ENCODE data around the gene MLX.

MLX gene

DNA sequence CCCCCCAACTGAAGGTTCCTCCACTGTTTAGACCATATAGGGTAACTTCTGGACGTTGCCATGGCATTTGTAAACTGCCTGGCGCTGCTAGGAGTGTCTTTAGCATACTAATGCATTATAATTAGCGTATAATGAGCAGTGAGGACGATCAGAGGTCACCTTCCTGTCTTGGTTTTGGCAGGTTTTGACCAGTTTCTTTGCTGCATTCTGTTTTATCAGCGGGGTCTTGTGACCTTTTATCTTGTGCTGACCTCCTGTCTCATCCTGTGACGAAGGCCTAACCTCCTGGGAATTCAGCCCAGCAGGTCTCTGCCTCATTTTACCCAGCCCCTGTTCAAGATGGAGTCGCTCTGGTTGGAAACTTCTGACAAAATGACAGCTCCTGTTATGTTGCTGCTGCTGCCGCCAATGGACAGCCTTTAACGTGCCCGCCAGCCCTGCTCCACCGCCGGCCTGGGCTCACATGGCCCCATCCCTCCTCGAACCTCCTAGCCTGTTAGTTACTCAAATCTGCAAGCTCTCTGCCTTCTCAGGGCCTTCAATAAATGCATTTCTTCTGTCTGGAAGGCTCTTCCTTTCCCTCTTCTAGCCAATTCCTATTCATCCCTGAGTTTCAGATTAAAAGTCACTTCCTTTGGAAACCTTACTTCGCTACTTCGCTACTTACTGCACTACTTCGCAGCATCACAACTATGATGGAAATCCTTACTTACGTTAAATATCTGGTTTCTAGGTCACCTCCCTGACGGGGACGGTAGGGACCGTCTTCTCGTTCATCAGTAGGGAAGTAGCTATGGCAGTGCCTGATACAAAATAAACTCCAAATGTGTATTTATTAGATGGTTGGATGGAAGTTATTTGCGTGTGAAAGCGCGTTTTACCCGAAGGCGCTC, 31.5 kb upstream of the MLX start:
- peak overlapping the region; percentile 95 for H4K8ac ChIP-seq (ENCODE audit: low read depth, low read length)
- H3K27ac ChIP-seq (ENCODE audit: low read depth, low read length): no peak overlapping the region
- peaks cover 7 to 14% of the 10 kb centered on the region in 2 experiments for H3K4me1 ChIP-seq (ENCODE audit: control insufficient read depth in 1 of 2, insufficient read depth in 2 of 2, low read length in 2 of 2)
- no peaks in the 10 kb centered on the region for H3K9me3 ChIP-seq (ENCODE audit: insufficient read depth, low read depth, low read length)
- H2BK5ac ChIP-seq (ENCODE audit: low read depth, low read length, poor library complexity): no peak overlapping the region
- H2AFZ ChIP-seq (ENCODE audit: insufficient read depth, low read length, poor library complexity): peak overlapping the region; percentile 66
- H3K23ac ChIP-seq (ENCODE audit: low read length): no peak overlapping the region
- peaks cover 17% of the 10 kb centered on the region for H3K79me1 ChIP-seq (ENCODE audit: low read length)
- H3K14ac ChIP-seq (ENCODE audit: low read length): peak overlapping the region; percentile 6
- H2BK12ac ChIP-seq (ENCODE audit: low read length): no peak overlapping the region
- H3K18ac ChIP-seq (ENCODE audit: low read length): peak overlapping the region; percentile 35
- no peak for DNase-seq
- H3K36me3 ChIP-seq (ENCODE audit: control insufficient read depth in 1 of 2, insufficient read depth in 2 of 2, low read length in 2 of 2): peaks cover 8% of the 10 kb centered on the region in 2 experiments
- H3K79me2 ChIP-seq (ENCODE audit: control insufficient read depth, insufficient read depth, low read length, poor library complexity): peaks cover 4% of the 10 kb centered on the region
- peak overlapping the region; percentile 5 for H3K4ac ChIP-seq (ENCODE audit: low read depth, low read length)
- no peak overlapping the region for H2BK120ac ChIP-seq (ENCODE audit: insufficient read depth, low read length, poor library complexity)
- peak overlapping the region; percentile 95 for H4K91ac ChIP-seq (ENCODE audit: low read depth, low read length)
- H3K9ac ChIP-seq (ENCODE audit: low read length): peak overlapping the region; percentile 24
- no peaks in the 10 kb centered on the region for H3K27me3 ChIP-seq (ENCODE audit: insufficient read depth, low read length)
- H2AK5ac ChIP-seq (ENCODE audit: low read length): no peak overlapping the region
- peak overlapping the region; percentile 84 for H3K4me2 ChIP-seq (ENCODE audit: low read length)
- H4K12ac ChIP-seq (ENCODE audit: low read depth, low read length): peak overlapping the region; percentile 68
- no CpG with 5 or more reads among the region's 26 CpGs for WGBS (ENCODE audit: extremely low coverage, insufficient coverage, insufficient read length)
- H3K4me3 ChIP-seq (ENCODE audit: low read depth, low read length): peak overlapping the region; percentile 78

DNA sequence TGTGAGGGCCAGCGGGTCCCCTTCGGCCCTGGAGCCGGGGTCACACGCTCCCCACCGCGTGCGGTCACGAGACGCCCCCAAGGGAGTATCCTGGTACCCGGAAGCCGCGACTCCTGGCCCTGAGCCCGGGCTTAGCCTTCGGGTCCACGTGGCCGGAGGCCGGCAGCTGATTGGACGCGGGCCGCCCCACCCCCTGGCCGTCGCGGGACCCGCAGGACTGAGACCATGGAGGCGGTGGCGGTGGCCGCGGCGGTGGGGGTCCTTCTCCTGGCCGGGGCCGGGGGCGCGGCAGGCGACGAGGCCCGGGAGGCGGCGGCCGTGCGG, 30.9 kb upstream of the MLX start, which contains the start of gene NAGLU:
Gene NAGLU, plus strand, starts transcription at position 194 of the 324 bp plus-strand sequence. Its CDS starts 32 bp downstream, at position 226.
- peak within 1 kb of the TSS; percentile 81 for H2BK5ac ChIP-seq (ENCODE audit: low read depth, low read length, poor library complexity)
- peak within 1 kb of the TSS; percentile 96 for H3K14ac ChIP-seq (ENCODE audit: low read length)
- peak within 1 kb of the TSS; percentile 78 for H3K4me3 ChIP-seq (ENCODE audit: low read depth, low read length)
- H4K12ac ChIP-seq (ENCODE audit: low read depth, low read length): peak within 1 kb of the TSS; percentile 75
- H2AK5ac ChIP-seq (ENCODE audit: low read length): peak within 1 kb of the TSS; percentile 42
- peak within 1 kb of the TSS; percentile 21 for H2BK12ac ChIP-seq (ENCODE audit: low read length)
- peak within 1 kb of the TSS; percentile 60 for H3K9ac ChIP-seq (ENCODE audit: low read length)
- no peak within 1 kb of the TSS for H3K23ac ChIP-seq (ENCODE audit: low read length)
- H4K8ac ChIP-seq (ENCODE audit: low read depth, low read length): peak within 1 kb of the TSS; percentile 95
- DNase-seq: peak; percentile 90 to 92
- H4K91ac ChIP-seq (ENCODE audit: low read depth, low read length): peak within 1 kb of the TSS; percentile 95
- H3K18ac ChIP-seq (ENCODE audit: low read length): peak within 1 kb of the TSS; percentile 96
- peaks cover 16% of the 10 kb centered on the region for H3K79me1 ChIP-seq (ENCODE audit: low read length)
- peak within 1 kb of the TSS; percentile 66 for H2AFZ ChIP-seq (ENCODE audit: insufficient read depth, low read length, poor library complexity)
- peak within 1 kb of the TSS; percentile 79 for H3K27ac ChIP-seq (ENCODE audit: low read depth, low read length)
- H3K79me2 ChIP-seq (ENCODE audit: control insufficient read depth, insufficient read depth, low read length, poor library complexity): peaks cover 4% of the 10 kb centered on the region
- no CpG with 5 or more reads among the region's 40 CpGs for WGBS (ENCODE audit: extremely low coverage, insufficient coverage, insufficient read length)
- H3K4ac ChIP-seq (ENCODE audit: low read depth, low read length): peak within 1 kb of the TSS; percentile 51
- peak within 1 kb of the TSS; percentile 84 for H3K4me2 ChIP-seq (ENCODE audit: low read length)
- no peaks in the 10 kb centered on the region for H3K9me3 ChIP-seq (ENCODE audit: insufficient read depth, low read depth, low read length)
- no peaks in the 10 kb centered on the region for H3K27me3 ChIP-seq (ENCODE audit: insufficient read depth, low read length)
- H3K36me3 ChIP-seq (ENCODE audit: control insufficient read depth in 1 of 2, insufficient read depth in 2 of 2, low read length in 2 of 2): peaks cover 8 to 10% of the 10 kb centered on the region in 2 experiments
- H2BK120ac ChIP-seq (ENCODE audit: insufficient read depth, low read length, poor library complexity): peak within 1 kb of the TSS; percentile 26
- H3K4me1 ChIP-seq (ENCODE audit: control insufficient read depth in 1 of 2, insufficient read depth in 2 of 2, low read length in 2 of 2): peaks cover 8 to 16% of the 10 kb centered on the region in 2 experiments

DNA sequence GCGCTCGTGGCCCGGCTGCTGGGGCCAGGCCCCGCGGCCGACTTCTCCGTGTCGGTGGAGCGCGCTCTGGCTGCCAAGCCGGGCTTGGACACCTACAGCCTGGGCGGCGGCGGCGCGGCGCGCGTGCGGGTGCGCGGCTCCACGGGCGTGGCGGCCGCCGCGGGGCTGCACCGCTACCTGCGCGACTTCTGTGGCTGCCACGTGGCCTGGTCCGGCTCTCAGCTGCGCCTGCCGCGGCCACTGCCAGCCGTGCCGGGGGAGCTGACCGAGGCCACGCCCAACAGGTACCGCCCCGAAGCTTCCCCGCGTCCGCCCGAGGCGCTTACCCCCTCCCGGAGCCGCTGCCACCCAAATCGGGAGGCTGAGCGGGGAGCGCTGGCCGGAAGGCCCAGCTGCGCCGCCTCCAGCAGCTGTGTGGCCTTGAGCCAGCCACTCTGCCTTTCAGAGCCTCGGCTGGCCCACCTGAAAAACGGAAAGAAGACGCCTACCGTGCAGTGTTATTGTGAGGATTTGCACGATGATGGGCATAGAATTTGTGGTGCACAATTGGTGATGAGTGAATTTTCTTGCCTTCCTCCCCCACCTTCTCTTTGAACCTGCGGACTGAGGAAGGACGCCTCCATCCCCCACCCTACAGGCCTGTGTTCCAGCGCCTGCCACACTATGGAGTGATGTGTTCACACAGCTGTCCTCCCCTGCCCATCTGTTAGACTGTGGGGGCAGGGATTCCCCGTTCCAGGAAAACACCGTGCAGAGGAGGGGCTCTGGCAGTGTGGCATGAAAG, 30.3 kb upstream of the MLX start:
- H3K36me3 ChIP-seq (ENCODE audit: control insufficient read depth in 1 of 2, insufficient read depth in 2 of 2, low read length in 2 of 2): peaks cover 8 to 10% of the 10 kb centered on the region in 2 experiments
- H4K12ac ChIP-seq (ENCODE audit: low read depth, low read length): peak overlapping the region; percentile 75
- peak overlapping the region; percentile 84 for H3K4me2 ChIP-seq (ENCODE audit: low read length)
- H3K27me3 ChIP-seq (ENCODE audit: insufficient read depth, low read length): no peaks in the 10 kb centered on the region
- peak overlapping the region; percentile 26 for H2BK120ac ChIP-seq (ENCODE audit: insufficient read depth, low read length, poor library complexity)
- H3K4me1 ChIP-seq (ENCODE audit: control insufficient read depth in 1 of 2, insufficient read depth in 2 of 2, low read length in 2 of 2): peaks cover 12 to 19% of the 10 kb centered on the region in 2 experiments
- H3K79me2 ChIP-seq (ENCODE audit: control insufficient read depth, insufficient read depth, low read length, poor library complexity): peaks cover 4% of the 10 kb centered on the region
- H2BK12ac ChIP-seq (ENCODE audit: low read length): peak overlapping the region; percentile 21
- peaks cover 17% of the 10 kb centered on the region for H3K79me1 ChIP-seq (ENCODE audit: low read length)
- H2AK5ac ChIP-seq (ENCODE audit: low read length): peak overlapping the region; percentile 42
- H3K14ac ChIP-seq (ENCODE audit: low read length): peak overlapping the region; percentile 96
- no peaks in the 10 kb centered on the region for H3K9me3 ChIP-seq (ENCODE audit: insufficient read depth, low read depth, low read length)
- H3K9ac ChIP-seq (ENCODE audit: low read length): peak overlapping the region; percentile 60
- H2BK5ac ChIP-seq (ENCODE audit: low read depth, low read length, poor library complexity): peak overlapping the region; percentile 81
- peak overlapping the region; percentile 96 for H3K18ac ChIP-seq (ENCODE audit: low read length)
- H4K8ac ChIP-seq (ENCODE audit: low read depth, low read length): peak overlapping the region; percentile 91
- no peak overlapping the region for H3K23ac ChIP-seq (ENCODE audit: low read length)
- DNase-seq: peak; percentile 71 to 77
- peak overlapping the region; percentile 79 for H3K27ac ChIP-seq (ENCODE audit: low read depth, low read length)
- H4K91ac ChIP-seq (ENCODE audit: low read depth, low read length): peak overlapping the region; percentile 95
- no CpG with 5 or more reads among the region's 65 CpGs for whole genome bisulfite sequencing (ENCODE audit: extremely low coverage, insufficient coverage, insufficient read length)
- peak overlapping the region; percentile 51 for H3K4ac ChIP-seq (ENCODE audit: low read depth, low read length)
- peak overlapping the region; percentile 78 for H3K4me3 ChIP-seq (ENCODE audit: low read depth, low read length)
- H2AFZ ChIP-seq (ENCODE audit: insufficient read depth, low read length, poor library complexity): peak overlapping the region; percentile 33

DNA sequence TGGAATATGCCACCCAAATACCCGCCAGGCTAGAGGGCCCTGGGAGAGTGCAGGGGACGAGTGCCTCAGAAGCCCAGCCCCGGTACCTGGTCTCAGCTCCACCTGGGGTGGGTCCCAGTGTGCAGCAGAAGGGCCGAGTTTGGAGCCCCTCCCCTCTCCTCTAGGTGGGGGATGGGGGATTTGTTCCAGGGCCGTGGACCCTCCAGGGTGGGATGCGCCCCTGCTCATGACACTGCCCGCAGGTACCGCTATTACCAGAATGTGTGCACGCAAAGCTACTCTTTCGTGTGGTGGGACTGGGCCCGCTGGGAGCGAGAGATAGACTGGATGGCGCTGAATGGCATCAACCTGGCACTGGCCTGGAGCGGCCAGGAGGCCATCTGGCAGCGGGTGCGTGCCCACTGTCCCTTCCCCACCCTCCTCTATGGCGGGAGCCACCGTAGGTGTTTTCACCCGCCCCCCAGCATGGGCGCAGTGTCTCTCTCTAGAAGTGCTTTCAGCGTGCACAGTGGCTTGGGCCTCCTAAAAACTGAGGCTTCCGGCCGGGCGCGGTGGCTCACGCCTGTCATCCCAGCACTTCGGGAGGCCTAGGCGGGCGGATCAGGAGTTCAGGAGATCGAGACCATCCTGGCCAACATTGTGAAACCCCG, 29.6 kb upstream of the MLX start:
- Histone ChIP-seq H3K79me1 (ENCODE audit: low read length) (peaks cover 14% of the 10 kb centered on the region), H4K8ac (ENCODE audit: low read depth, low read length) (peak overlapping the region; percentile 91), H3K36me3 (ENCODE audit: control insufficient read depth in 1 of 2, insufficient read depth in 2 of 2, low read length in 2 of 2) (peaks cover 8 to 10% of the 10 kb centered on the region in 2 experiments), H3K4me2 (ENCODE audit: low read length) (peak overlapping the region; percentile 84), H2BK120ac (ENCODE audit: insufficient read depth, low read length, poor library complexity) (peak overlapping the region; percentile 26), H3K18ac (ENCODE audit: low read length) (peak overlapping the region; percentile 96), H3K9me3 (ENCODE audit: insufficient read depth, low read depth, low read length) (no peaks in the 10 kb centered on the region), H3K4me3 (ENCODE audit: low read depth, low read length) (peak overlapping the region; percentile 78), H2AFZ (ENCODE audit: insufficient read depth, low read length, poor library complexity) (no peak overlapping the region), H3K79me2 (ENCODE audit: control insufficient read depth, insufficient read depth, low read length, poor library complexity) (peaks cover 4% of the 10 kb centered on the region), H2AK5ac (ENCODE audit: low read length) (peak overlapping the region; percentile 42), H3K27me3 (ENCODE audit: insufficient read depth, low read length) (no peaks in the 10 kb centered on the region), H3K23ac (ENCODE audit: low read length) (no peak overlapping the region), H2BK5ac (ENCODE audit: low read depth, low read length, poor library complexity) (peak overlapping the region; percentile 8), H3K4ac (ENCODE audit: low read depth, low read length) (peak overlapping the region; percentile 51), H3K9ac (ENCODE audit: low read length) (peak overlapping the region; percentile 38), H4K12ac (ENCODE audit: low read depth, low read length) (no peak overlapping the region), H3K27ac (ENCODE audit: low read depth, low read length) (no peak overlapping the region), H3K14ac (ENCODE audit: low read length) (peak overlapping the region; percentile 96), H3K4me1 (ENCODE audit: control insufficient read depth in 1 of 2, insufficient read depth in 2 of 2, low read length in 2 of 2) (peaks cover 14 to 21% of the 10 kb centered on the region in 2 experiments), H2BK12ac (ENCODE audit: low read length) (peak overlapping the region; percentile 21), H4K91ac (ENCODE audit: low read depth, low read length) (peak overlapping the region; percentile 95)
- no peak for DNase-seq
- WGBS (ENCODE audit: extremely low coverage, insufficient coverage, insufficient read length): no CpG with 5 or more reads among the region's 31 CpGs

All from trophoblast cell (in vitro differentiated cells and primary cell).